Measurements from ENCODE around the gene UBP1. TPM values are rescaled to one million over a fixed set of nuclear protein-coding genes. Genes with fewer than 3 reads are reported as not detected.
"Not testable (repeated sequence)": the region's sequence is repeated elsewhere in the genome, so short reads cannot be mapped to it uniquely, and the experiment has no call there.

UBP1 gene
- total RNA-seq, 1 donor from 2014 or later = 81.9 TPM

DNA sequence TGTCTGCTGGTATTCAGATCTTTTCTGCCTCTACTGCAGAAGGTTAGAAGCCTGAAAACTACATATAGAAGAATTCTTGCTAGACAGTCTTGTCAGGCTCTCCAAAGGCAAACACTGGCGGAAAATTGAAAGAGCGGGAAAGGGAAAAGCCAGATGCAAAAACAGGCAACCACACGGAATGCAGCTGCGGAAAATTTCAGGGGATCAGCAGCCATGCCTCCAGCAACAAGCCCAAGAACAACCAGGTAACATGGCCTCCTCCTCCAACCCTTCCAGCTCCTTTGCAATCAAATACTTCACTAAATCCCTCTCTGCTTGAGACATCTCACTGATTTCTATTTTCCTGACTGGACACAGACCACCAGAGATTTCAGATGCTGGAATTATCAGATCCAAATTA is 9.6 kb downstream of the UBP1 start:
- H3K27ac Mint-ChIP-seq (ENCODE audit: unreplicated experiment) = no peak overlapping the region

DNA sequence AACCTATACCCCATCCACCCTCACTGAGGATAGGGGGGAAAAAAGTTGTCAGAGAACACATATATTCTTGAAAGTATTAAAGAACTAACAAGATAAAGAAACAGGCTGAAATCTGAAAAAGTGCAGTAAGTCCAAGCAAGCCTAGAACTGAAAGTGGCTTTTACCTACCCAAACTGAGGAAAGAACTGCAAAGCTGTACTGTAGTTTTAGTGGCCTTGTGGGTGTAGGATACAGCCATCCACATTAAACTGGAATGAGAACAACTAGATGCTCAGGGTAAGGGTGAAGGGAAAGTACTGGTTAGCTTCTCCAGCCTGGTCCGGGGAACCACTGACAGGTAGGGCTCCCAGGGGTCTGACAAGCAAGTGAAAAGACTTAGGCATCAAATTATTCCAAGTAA is 10.1 kb downstream of the UBP1 start:
- DNase-seq (ENCODE audit: low read depth, low spot score) = no peak
- H3K36me3 Mint-ChIP-seq (ENCODE audit: low read depth) = no peaks in the 10 kb centered on the region
- H3K9me3 Mint-ChIP-seq = no peaks in the 10 kb centered on the region
- H3K27ac Mint-ChIP-seq (ENCODE audit: unreplicated experiment) = no peak overlapping the region
- H3K4me3 Mint-ChIP-seq = no peak overlapping the region
- peaks cover 44% of the 10 kb centered on the region for H3K4me1 Mint-ChIP-seq
- H3K27me3 Mint-ChIP-seq (ENCODE audit: low read depth) = no peaks in the 10 kb centered on the region
- TF ChIP-seq, protein P1, sequence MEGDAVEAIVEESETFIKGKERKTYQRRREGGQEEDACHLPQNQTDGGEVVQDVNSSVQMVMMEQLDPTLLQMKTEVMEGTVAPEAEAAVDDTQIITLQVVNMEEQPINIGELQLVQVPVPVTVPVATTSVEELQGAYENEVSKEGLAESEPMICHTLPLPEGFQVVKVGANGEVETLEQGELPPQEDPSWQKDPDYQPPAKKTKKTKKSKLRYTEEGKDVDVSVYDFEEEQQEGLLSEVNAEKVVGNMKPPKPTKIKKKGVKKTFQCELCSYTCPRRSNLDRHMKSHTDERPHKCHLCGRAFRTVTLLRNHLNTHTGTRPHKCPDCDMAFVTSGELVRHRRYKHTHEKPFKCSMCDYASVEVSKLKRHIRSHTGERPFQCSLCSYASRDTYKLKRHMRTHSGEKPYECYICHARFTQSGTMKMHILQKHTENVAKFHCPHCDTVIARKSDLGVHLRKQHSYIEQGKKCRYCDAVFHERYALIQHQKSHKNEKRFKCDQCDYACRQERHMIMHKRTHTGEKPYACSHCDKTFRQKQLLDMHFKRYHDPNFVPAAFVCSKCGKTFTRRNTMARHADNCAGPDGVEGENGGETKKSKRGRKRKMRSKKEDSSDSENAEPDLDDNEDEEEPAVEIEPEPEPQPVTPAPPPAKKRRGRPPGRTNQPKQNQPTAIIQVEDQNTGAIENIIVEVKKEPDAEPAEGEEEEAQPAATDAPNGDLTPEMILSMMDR (conservative IDR thresholded peaks at IDR 0.05) = no peak

More for the DNA sequence above, 9.6 kb downstream of the UBP1 start:
- H3K9me3 Mint-ChIP-seq = no peaks in the 10 kb centered on the region
- peaks cover 41% of the 10 kb centered on the region for H3K4me1 Mint-ChIP-seq
- H3K4me3 Mint-ChIP-seq = no peak overlapping the region
- no peaks in the 10 kb centered on the region for H3K36me3 Mint-ChIP-seq (ENCODE audit: low read depth)
- DNase-seq (ENCODE audit: low read depth, low spot score) = no peak
- TF ChIP-seq, protein P1 (conservative IDR thresholded peaks at IDR 0.05) = no peak
- no peaks in the 10 kb centered on the region for H3K27me3 Mint-ChIP-seq (ENCODE audit: low read depth)

DNA sequence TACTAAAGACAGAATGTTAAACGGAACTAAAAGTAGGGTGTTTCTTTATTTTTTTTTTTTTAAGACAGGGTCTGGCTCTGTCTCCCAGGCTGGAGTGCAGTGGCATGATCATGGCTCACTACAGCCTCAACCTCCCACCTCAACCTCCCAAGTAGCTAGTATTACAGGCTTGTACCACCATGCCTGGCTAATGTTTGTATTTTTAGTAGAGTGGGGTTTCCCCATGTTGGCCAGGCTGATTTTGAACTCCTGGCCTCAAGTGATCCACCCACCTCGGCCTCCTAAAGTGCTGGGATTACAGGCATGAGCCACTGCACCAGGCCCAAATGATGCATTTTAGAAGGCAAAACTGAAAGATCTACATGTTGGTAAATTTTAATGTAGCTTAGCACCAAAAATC is 10.9 kb downstream of the UBP1 start:
- peaks cover 44% of the 10 kb centered on the region for H3K4me1 Mint-ChIP-seq
- not testable (repeated sequence) for H3K27ac Mint-ChIP-seq (ENCODE audit: unreplicated experiment); H3K4me3 Mint-ChIP-seq; H3K27me3 Mint-ChIP-seq (ENCODE audit: low read depth); H3K36me3 Mint-ChIP-seq (ENCODE audit: low read depth); DNase-seq (ENCODE audit: low read depth, low spot score); H3K9me3 Mint-ChIP-seq

DNA sequence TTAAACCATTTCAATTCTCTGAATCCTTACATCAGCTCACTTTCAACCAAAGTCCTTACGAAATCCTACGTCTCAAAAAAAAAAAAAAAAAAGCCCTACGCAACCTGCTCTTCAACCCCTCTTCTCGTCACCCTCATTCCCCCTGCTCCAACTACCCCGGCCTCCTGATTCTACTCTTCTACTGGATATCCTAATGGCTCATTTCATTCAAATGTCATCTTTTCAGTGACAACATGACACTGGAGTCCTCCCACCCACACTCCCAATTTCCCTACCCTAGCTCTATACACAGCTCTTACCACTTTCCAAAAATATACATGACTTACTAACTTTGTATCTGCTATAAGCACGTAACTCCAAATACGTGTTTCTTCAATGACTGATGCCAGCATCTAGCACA is 11.5 kb downstream of the UBP1 start:
- Mint-ChIP-seq H3K27me3 (ENCODE audit: low read depth) (no peaks in the 10 kb centered on the region), H3K9me3 (no peaks in the 10 kb centered on the region), H3K36me3 (ENCODE audit: low read depth) (peaks cover under 1% of the 10 kb centered on the region), H3K4me3 (no peak overlapping the region), H3K4me1 (peaks cover 41% of the 10 kb centered on the region), H3K27ac (ENCODE audit: unreplicated experiment) (peak overlapping the region; percentile 2)
- TF ChIP-seq, protein P1 (conservative IDR thresholded peaks at IDR 0.05) = no peak
- DNase-seq (ENCODE audit: low read depth, low spot score) = no peak

DNA sequence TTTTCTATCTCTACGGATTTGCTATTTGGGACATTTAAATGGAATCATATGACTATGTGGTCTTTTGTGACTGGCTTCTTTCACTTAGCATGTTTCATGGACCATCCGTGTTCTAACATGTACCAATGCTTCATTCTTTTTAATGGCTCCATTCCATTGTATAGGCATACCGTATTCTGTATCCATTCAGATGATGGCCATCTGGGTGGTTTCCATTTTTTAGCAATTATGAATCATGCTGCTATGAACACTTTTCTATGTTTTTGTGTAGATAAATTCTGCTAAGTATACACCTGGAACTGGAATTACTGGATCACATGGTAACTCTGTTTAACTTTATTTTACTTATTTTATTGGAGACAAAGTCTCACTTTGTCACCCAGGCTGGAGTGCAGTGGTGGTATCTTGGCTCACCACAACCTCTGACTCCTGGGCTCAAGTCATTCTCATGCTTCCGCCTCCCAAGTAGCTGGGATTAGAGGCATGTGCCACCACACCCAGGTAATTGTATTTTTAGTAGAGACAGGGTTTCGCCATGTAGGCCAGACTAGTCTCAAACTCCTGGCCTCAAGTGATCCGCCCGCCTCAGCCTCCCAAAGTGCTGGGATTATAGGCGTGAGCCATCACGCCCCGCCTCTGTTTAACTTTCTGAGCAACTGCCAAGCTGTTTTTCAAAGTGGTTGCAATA is 13.4 kb downstream of the UBP1 start:
- H3K4me1 Mint-ChIP-seq = peaks cover 40% of the 10 kb centered on the region
- no peak for DNase-seq (ENCODE audit: low read depth, low spot score)
- TF ChIP-seq, protein P1 (conservative IDR thresholded peaks at IDR 0.05) = no peak
- no peaks in the 10 kb centered on the region for H3K9me3 Mint-ChIP-seq
- H3K27me3 Mint-ChIP-seq (ENCODE audit: low read depth) = no peaks in the 10 kb centered on the region
- H3K36me3 Mint-ChIP-seq (ENCODE audit: low read depth) = peaks cover 6% of the 10 kb centered on the region
- H3K4me3 Mint-ChIP-seq = no peak overlapping the region
- no peak overlapping the region for H3K27ac Mint-ChIP-seq (ENCODE audit: unreplicated experiment)

DNA sequence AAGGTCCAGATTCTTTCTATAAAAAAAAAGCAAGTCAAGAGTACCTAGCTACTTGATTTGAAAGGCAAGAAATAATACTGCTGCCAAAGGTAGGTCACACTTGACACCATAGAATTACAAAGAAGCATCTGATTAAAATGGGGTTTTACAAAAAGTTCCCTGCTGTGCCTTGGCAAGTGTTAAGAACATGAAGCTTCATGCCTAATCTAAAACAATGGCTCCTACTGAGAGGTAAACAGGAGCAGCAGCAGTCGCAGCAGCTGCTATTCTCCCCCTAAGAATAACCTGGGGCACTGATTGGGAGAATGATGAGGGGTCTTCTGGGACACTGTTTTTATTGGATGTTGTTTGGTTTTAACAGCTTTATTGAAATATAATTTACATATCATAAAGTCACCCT is 14.1 kb downstream of the UBP1 start:
- no peak for DNase-seq (ENCODE audit: low read depth, low spot score)

More for the DNA sequence above, 14.1 kb downstream of the UBP1 start:
- Mint-ChIP-seq H3K4me1 (peaks cover 38% of the 10 kb centered on the region), H3K4me3 (no peak overlapping the region), H3K9me3 (no peaks in the 10 kb centered on the region), H3K27me3 (ENCODE audit: low read depth) (no peaks in the 10 kb centered on the region), H3K27ac (ENCODE audit: unreplicated experiment) (no peak overlapping the region), H3K36me3 (ENCODE audit: low read depth) (peaks cover 7% of the 10 kb centered on the region)
- TF ChIP-seq, protein P1 (conservative IDR thresholded peaks at IDR 0.05) = no peak

Data from neural crest cell (in vitro differentiated cells).